HEK293 (cell line): ENCODE data around the gene ANKRD16.

Experiments used
- HOXC10 ChIP-seq: sonication (generic); formaldehyde crosslinking; IDR thresholded peaks from 2 replicates; pipeline ENCODE4 v1.8.1; 2023; ENCODE audit warnings: mild to moderate bottlenecking, missing genetic modification reagents
- KLF16 ChIP-seq: fragments of 450-650 bp; formaldehyde crosslinking; IDR thresholded peaks from 2 replicates; pipeline ENCODE4 v1.5.1; 2017; ENCODE audit warnings: missing biosample characterization, missing genetic modification characterization
- SP2 ChIP-seq: fragments of 450-650 bp; formaldehyde crosslinking; IDR thresholded peaks from 2 replicates; pipeline ENCODE4 v1.5.1; 2016; ENCODE audit warnings: missing biosample characterization, missing genetic modification characterization
- ZBTB7A ChIP-seq: fragments of 450-650 bp; formaldehyde crosslinking; IDR thresholded peaks from 2 replicates; pipeline ENCODE4 v1.5.1; 2016; ENCODE audit warnings: low read depth, missing biosample characterization, missing genetic modification characterization
- ZEB2 ChIP-seq: fragments of 450-650 bp; formaldehyde crosslinking; IDR thresholded peaks from 2 replicates; pipeline ENCODE4 v1.5.1; 2016; ENCODE audit warnings: missing biosample characterization, missing genetic modification characterization
- ZFP41 ChIP-seq: fragments of 450-650 bp; formaldehyde crosslinking; IDR thresholded peaks from 2 replicates; pipeline ENCODE4 v1.5.1; 2016; ENCODE audit warnings: missing biosample characterization, missing genetic modification characterization, borderline replicate concordance
- ZFP69B ChIP-seq: fragments of 450-650 bp; formaldehyde crosslinking; IDR thresholded peaks from 2 replicates; pipeline ENCODE4 v1.5.1; 2016; ENCODE audit warnings: missing biosample characterization, missing genetic modification characterization
- ZIC2 ChIP-seq: fragments of 450-650 bp; formaldehyde crosslinking; IDR thresholded peaks from 2 replicates; pipeline ENCODE4 v1.5.1; 2016; ENCODE audit warnings: missing biosample characterization, missing genetic modification characterization
- ZNF114 ChIP-seq: fragments of 450-650 bp; formaldehyde crosslinking; IDR thresholded peaks from 2 replicates; pipeline ENCODE4 v1.5.0; 2017; ENCODE audit warnings: missing biosample characterization, missing genetic modification characterization
- ZNF184 ChIP-seq: fragments of 450-650 bp; IDR thresholded peaks from 2 replicates; pipeline ENCODE4 v1.5.1; 2018; ENCODE audit warnings: missing biosample characterization, mild to moderate bottlenecking, missing genetic modification characterization
- ZNF391 ChIP-seq: fragments of 450-650 bp; formaldehyde crosslinking; IDR thresholded peaks from 2 replicates; pipeline ENCODE4 v1.5.1; 2016; ENCODE audit warnings: low read depth, missing biosample characterization, missing genetic modification characterization, borderline replicate concordance
- ZNF48 ChIP-seq: fragments of 450-650 bp; formaldehyde crosslinking; IDR thresholded peaks from 2 replicates; pipeline ENCODE4 v1.5.1; 2016; ENCODE audit warnings: missing biosample characterization, missing genetic modification characterization
- ZNF501 ChIP-seq: fragments of 450-650 bp; formaldehyde crosslinking; IDR thresholded peaks from 2 replicates; pipeline ENCODE4 v1.5.1; 2016; ENCODE audit warnings: missing biosample characterization, missing genetic modification characterization
- ZNF768 ChIP-seq: fragments of 450-650 bp; formaldehyde crosslinking; IDR thresholded peaks from 2 replicates; pipeline ENCODE4 v1.5.1; 2018; ENCODE audit warnings: missing biosample characterization, mild to moderate bottlenecking, missing genetic modification characterization
- ZNF792 ChIP-seq: fragments of 450-650 bp; formaldehyde crosslinking; IDR thresholded peaks from 2 replicates; pipeline ENCODE4 v1.5.1; 2016; ENCODE audit warnings: missing biosample characterization, missing genetic modification characterization
- TF ChIP-seq, protein P1 (sequence below): fragments of 450-650 bp; formaldehyde crosslinking; IDR thresholded peaks from 2 replicates; pipeline ENCODE4 v1.5.1; 2016; ENCODE audit warnings: missing biosample characterization, missing genetic modification characterization, borderline replicate concordance
- TF ChIP-seq, protein P2 (sequence below): fragments of 450-650 bp; formaldehyde crosslinking; IDR thresholded peaks from 2 replicates; pipeline ENCODE4 v1.5.1; 2016; ENCODE audit warnings: missing biosample characterization, missing genetic modification characterization
- TF ChIP-seq, protein P3 (sequence below): fragments of 450-650 bp; formaldehyde crosslinking; IDR thresholded peaks from 2 replicates; pipeline ENCODE4 v1.5.1; 2017; ENCODE audit warnings: missing biosample characterization, missing genetic modification characterization
- TF ChIP-seq, protein P4 (sequence below): fragments of 450-650 bp; formaldehyde crosslinking; IDR thresholded peaks from 2 replicates; pipeline ENCODE4 v1.5.1; 2016; ENCODE audit warnings: missing biosample characterization, missing genetic modification characterization
- TF ChIP-seq, protein P5 (sequence below): fragments of 450-650 bp; formaldehyde crosslinking; IDR thresholded peaks from 2 replicates; pipeline ENCODE4 v1.5.1; 2017; ENCODE audit warnings: missing biosample characterization, missing genetic modification characterization
- TF ChIP-seq, protein P6 (sequence below): fragments of 450-650 bp; formaldehyde crosslinking; IDR thresholded peaks from 2 replicates; pipeline ENCODE4 v1.5.1; 2017; ENCODE audit warnings: missing biosample characterization, missing genetic modification characterization
- TF ChIP-seq, protein P7 (sequence below): fragments of 450-650 bp; formaldehyde crosslinking; IDR thresholded peaks from 2 replicates; pipeline ENCODE4 v1.5.1; 2016; ENCODE audit warnings: missing biosample characterization, missing genetic modification characterization
- TF ChIP-seq, protein P8 (sequence below): fragments of 450-650 bp; formaldehyde crosslinking; IDR thresholded peaks from 2 replicates; pipeline ENCODE4 v1.5.1; 2016; ENCODE audit warnings: missing biosample characterization, missing genetic modification characterization
- TF ChIP-seq, protein P9 (sequence below): fragments of 450-650 bp; formaldehyde crosslinking; IDR thresholded peaks from 2 replicates; pipeline ENCODE4 v1.5.1; 2016; ENCODE audit warnings: missing biosample characterization, missing genetic modification characterization

The ANKRD16 gene

DNA sequence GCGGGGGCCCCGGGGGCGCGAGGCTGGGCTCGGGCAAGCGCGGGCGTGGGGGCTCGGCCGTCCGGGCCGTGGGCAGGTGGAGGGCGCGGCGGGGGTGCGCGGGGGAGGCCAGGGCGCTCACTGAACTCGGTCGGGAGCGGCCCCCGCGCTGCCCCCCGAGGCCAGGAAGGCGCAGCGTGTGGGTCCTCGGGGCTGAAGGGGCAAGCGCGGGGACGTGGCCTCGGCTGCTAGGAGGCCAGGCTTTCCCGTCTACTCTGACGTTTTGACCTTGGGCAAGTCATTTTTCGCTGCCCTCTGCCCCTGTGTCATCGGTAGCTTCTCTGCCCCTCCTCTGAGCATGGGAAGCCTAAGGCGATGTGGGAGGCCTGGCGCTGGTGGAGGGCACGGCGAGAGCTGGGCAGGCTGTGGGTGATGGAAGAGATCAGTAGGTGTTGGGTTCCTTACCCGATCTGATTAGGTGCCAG, 791 bp upstream of the ANKRD16 start (continued):
- TF ChIP-seq, protein P1, sequence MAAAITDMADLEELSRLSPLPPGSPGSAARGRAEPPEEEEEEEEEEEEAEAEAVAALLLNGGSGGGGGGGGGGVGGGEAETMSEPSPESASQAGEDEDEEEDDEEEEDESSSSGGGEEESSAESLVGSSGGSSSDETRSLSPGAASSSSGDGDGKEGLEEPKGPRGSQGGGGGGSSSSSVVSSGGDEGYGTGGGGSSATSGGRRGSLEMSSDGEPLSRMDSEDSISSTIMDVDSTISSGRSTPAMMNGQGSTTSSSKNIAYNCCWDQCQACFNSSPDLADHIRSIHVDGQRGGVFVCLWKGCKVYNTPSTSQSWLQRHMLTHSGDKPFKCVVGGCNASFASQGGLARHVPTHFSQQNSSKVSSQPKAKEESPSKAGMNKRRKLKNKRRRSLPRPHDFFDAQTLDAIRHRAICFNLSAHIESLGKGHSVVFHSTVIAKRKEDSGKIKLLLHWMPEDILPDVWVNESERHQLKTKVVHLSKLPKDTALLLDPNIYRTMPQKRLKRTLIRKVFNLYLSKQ (tag by site-specific recombination) = no peak
- TF ChIP-seq, protein P2, sequence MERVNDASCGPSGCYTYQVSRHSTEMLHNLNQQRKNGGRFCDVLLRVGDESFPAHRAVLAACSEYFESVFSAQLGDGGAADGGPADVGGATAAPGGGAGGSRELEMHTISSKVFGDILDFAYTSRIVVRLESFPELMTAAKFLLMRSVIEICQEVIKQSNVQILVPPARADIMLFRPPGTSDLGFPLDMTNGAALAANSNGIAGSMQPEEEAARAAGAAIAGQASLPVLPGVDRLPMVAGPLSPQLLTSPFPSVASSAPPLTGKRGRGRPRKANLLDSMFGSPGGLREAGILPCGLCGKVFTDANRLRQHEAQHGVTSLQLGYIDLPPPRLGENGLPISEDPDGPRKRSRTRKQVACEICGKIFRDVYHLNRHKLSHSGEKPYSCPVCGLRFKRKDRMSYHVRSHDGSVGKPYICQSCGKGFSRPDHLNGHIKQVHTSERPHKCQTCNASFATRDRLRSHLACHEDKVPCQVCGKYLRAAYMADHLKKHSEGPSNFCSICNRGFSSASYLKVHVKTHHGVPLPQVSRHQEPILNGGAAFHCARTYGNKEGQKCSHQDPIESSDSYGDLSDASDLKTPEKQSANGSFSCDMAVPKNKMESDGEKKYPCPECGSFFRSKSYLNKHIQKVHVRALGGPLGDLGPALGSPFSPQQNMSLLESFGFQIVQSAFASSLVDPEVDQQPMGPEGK = peak; percentile 14; the same call in 1 of the 2 replicates
- TF ChIP-seq, protein P3, sequence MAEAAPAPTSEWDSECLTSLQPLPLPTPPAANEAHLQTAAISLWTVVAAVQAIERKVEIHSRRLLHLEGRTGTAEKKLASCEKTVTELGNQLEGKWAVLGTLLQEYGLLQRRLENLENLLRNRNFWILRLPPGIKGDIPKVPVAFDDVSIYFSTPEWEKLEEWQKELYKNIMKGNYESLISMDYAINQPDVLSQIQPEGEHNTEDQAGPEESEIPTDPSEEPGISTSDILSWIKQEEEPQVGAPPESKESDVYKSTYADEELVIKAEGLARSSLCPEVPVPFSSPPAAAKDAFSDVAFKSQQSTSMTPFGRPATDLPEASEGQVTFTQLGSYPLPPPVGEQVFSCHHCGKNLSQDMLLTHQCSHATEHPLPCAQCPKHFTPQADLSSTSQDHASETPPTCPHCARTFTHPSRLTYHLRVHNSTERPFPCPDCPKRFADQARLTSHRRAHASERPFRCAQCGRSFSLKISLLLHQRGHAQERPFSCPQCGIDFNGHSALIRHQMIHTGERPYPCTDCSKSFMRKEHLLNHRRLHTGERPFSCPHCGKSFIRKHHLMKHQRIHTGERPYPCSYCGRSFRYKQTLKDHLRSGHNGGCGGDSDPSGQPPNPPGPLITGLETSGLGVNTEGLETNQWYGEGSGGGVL (tag by site-specific recombination) = no peak
- TF ChIP-seq ZNF391 (tag by site-specific recombination) (no peak), HOXC10 (CRISPR knock-in tag) (no peak), ZIC2 (tag by site-specific recombination) (peak; percentile 36), ZBTB7A (tag by site-specific recombination) (no peak), ZNF48 (tag by site-specific recombination) (no peak), ZNF768 (tag by site-specific recombination) (no peak), ZNF792 (tag by site-specific recombination) (no peak), ZNF114 (tag by site-specific recombination) (no peak), SP2 (tag by site-specific recombination) (no peak; the same call in 1 of the 2 replicates), ZFP41 (no peak), ZNF184 (tag by site-specific recombination) (no peak), ZEB2 (tag by site-specific recombination) (0 out of 2 replicates have a peak, but pooled peaks have one; percentile 12), ZFP69B (tag by site-specific recombination) (no peak), ZNF501 (tag by site-specific recombination) (no peak), KLF16 (tag by site-specific recombination) (no peak)
- TF ChIP-seq, protein P4, sequence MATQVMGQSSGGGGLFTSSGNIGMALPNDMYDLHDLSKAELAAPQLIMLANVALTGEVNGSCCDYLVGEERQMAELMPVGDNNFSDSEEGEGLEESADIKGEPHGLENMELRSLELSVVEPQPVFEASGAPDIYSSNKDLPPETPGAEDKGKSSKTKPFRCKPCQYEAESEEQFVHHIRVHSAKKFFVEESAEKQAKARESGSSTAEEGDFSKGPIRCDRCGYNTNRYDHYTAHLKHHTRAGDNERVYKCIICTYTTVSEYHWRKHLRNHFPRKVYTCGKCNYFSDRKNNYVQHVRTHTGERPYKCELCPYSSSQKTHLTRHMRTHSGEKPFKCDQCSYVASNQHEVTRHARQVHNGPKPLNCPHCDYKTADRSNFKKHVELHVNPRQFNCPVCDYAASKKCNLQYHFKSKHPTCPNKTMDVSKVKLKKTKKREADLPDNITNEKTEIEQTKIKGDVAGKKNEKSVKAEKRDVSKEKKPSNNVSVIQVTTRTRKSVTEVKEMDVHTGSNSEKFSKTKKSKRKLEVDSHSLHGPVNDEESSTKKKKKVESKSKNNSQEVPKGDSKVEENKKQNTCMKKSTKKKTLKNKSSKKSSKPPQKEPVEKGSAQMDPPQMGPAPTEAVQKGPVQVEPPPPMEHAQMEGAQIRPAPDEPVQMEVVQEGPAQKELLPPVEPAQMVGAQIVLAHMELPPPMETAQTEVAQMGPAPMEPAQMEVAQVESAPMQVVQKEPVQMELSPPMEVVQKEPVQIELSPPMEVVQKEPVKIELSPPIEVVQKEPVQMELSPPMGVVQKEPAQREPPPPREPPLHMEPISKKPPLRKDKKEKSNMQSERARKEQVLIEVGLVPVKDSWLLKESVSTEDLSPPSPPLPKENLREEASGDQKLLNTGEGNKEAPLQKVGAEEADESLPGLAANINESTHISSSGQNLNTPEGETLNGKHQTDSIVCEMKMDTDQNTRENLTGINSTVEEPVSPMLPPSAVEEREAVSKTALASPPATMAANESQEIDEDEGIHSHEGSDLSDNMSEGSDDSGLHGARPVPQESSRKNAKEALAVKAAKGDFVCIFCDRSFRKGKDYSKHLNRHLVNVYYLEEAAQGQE (tag by site-specific recombination) = no peak
- TF ChIP-seq, protein P5, sequence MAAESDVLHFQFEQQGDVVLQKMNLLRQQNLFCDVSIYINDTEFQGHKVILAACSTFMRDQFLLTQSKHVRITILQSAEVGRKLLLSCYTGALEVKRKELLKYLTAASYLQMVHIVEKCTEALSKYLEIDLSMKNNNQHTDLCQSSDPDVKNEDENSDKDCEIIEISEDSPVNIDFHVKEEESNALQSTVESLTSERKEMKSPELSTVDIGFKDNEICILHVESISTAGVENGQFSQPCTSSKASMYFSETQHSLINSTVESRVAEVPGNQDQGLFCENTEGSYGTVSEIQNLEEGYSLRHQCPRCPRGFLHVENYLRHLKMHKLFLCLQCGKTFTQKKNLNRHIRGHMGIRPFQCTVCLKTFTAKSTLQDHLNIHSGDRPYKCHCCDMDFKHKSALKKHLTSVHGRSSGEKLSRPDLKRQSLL = no peak
- TF ChIP-seq, protein P6, sequence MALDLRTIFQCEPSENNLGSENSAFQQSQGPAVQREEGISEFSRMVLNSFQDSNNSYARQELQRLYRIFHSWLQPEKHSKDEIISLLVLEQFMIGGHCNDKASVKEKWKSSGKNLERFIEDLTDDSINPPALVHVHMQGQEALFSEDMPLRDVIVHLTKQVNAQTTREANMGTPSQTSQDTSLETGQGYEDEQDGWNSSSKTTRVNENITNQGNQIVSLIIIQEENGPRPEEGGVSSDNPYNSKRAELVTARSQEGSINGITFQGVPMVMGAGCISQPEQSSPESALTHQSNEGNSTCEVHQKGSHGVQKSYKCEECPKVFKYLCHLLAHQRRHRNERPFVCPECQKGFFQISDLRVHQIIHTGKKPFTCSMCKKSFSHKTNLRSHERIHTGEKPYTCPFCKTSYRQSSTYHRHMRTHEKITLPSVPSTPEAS (tag by site-specific recombination) = no peak
- TF ChIP-seq, protein P7, sequence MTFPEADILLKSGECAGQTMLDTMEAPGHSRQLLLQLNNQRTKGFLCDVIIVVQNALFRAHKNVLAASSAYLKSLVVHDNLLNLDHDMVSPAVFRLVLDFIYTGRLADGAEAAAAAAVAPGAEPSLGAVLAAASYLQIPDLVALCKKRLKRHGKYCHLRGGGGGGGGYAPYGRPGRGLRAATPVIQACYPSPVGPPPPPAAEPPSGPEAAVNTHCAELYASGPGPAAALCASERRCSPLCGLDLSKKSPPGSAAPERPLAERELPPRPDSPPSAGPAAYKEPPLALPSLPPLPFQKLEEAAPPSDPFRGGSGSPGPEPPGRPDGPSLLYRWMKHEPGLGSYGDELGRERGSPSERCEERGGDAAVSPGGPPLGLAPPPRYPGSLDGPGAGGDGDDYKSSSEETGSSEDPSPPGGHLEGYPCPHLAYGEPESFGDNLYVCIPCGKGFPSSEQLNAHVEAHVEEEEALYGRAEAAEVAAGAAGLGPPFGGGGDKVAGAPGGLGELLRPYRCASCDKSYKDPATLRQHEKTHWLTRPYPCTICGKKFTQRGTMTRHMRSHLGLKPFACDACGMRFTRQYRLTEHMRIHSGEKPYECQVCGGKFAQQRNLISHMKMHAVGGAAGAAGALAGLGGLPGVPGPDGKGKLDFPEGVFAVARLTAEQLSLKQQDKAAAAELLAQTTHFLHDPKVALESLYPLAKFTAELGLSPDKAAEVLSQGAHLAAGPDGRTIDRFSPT (tag by site-specific recombination) = peak; percentile 58; the same call in 1 of the 2 replicates
- TF ChIP-seq, protein P8, sequence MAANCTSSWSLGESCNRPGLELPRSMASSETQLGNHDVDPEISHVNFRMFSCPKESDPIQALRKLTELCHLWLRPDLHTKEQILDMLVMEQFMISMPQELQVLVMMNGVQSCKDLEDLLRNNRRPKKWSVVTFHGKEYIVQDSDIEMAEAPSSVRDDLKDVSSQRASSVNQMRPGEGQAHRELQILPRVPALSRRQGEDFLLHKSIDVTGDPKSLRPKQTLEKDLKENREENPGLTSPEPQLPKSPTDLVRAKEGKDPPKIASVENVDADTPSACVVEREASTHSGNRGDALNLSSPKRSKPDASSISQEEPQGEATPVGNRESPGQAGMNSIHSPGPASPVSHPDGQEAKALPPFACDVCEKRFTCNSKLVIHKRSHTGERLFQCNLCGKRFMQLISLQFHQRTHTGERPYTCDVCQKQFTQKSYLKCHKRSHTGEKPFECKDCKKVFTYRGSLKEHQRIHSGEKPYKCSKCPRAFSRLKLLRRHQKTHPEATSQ (tag by site-specific recombination) = no peak
- TF ChIP-seq, protein P9, sequence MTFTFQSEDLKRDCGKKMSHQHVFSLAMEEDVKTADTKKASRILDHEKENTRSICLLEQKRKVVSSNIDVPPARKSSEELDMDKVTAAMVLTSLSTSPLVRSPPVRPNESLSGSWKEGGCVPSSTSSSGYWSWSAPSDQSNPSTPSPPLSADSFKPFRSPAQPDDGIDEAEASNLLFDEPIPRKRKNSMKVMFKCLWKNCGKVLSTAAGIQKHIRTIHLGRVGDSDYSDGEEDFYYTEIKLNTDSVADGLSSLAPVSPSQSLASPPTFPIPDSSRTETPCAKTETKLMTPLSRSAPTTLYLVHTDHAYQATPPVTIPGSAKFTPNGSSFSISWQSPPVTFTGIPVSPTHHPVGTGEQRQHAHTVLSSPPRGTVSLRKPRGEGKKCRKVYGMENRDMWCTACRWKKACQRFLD (tag by site-specific recombination) = no peak
